Right renal pelvis (tissue), 4 donors: ENCODE results near the gene SUMO2. TPM values are rescaled to one million over a fixed set of nuclear protein-coding genes. Genes with fewer than 3 reads are reported as not detected.
"Not testable (repeated sequence)": the region's sequence is repeated elsewhere in the genome, so short reads cannot be mapped to it uniquely, and the experiment has no call there.

Experiments used
- DNase-seq, 4 donors: peaks; one replicate each; pipeline ENCODE4 v3.0.0-alpha.2; 2013; ENCODE audit warnings: low read depth in 4 of 4, low spot score in 3 of 4, missing footprints in 1 of 4
- polyA plus RNA-seq, 4 donors: library from polyadenylated mRNA; unstranded; fragments of 120-200 nt; gene quantifications; one replicate each; pipeline ENCODE4 v1.2.1, GENCODE V29; 2013; ENCODE audit not compliant: insufficient read length in 4 of 4

The SUMO2 gene
- polyA plus RNA-seq, 4 donors, result 680 to 843 (median 799) TPM

- no peak for DNase-seq
Observed at GRCh38 chr17:75183999-75184884, 1.5 kb upstream of the SUMO2 start.

GRCh38 chr17:75182319-75182568 lies 515 bp downstream of the SUMO2 start:
- peak in 1 of 4 donors; percentile 34 for DNase-seq

- no peak for DNase-seq
Observed at GRCh38 chr17:75181608-75182318, 996 bp downstream of the SUMO2 start.

- DNase-seq, result no peak
Observed at GRCh38 chr17:75181110-75181509, 1.6 kb downstream of the SUMO2 start.

- DNase-seq, result no peak
Observed at GRCh38 chr17:75178453-75178852, 4.3 kb downstream of the SUMO2 start.

- DNase-seq, result no peak
Observed at GRCh38 chr17:75176625-75177024, 6.1 kb downstream of the SUMO2 start.

GRCh38 chr17:75174996-75175395 lies 7.8 kb downstream of the SUMO2 start:
- DNase-seq, result no peak

GRCh38 chr17:75173526-75173925 lies 9.2 kb downstream of the SUMO2 start:
- DNase-seq, result no peak

GRCh38 chr17:75168998-75169397 lies 13.8 kb downstream of the SUMO2 start:
- no peak for DNase-seq

- not testable (repeated sequence) for DNase-seq
Observed at GRCh38 chr17:75164606-75165005, 18.2 kb downstream of the SUMO2 start.

GRCh38 chr17:75163074-75163473 lies 19.7 kb downstream of the SUMO2 start:
- DNase-seq, result no peak

GRCh38 chr17:75160211-75160610 lies 22.5 kb downstream of the SUMO2 start:
- no peak for DNase-seq

- DNase-seq, result no peak
Observed at GRCh38 chr17:75159196-75160031, 23.3 kb downstream of the SUMO2 start.

- not testable (repeated sequence) for DNase-seq
Observed at GRCh38 chr17:75158480-75158879, 24.3 kb downstream of the SUMO2 start.

- peak in 1 of 4 donors; percentile 5 for DNase-seq
Observed at GRCh38 chr17:75155191-75155601, 27.6 kb downstream of the SUMO2 start.

- DNase-seq, result peak; percentile 91 to 99 (median 98)
Observed at GRCh38 chr17:75154195-75155106, 28.3 kb downstream of the SUMO2 start, which contains the start of gene JPT1. Gene JPT1 (minus strand): TSS chr17:75154512. CDS start chr17:75154397, 115 bp downstream.

GRCh38 chr17:75153780-75154194 lies 29.0 kb downstream of the SUMO2 start:
- DNase-seq, result peak in 1 of 4 donors; percentile 23

GRCh38 chr17:75152922-75153779 lies 29.6 kb downstream of the SUMO2 start:
- peak in 1 of 4 donors; percentile 14 for DNase-seq

- no peak for DNase-seq
Observed at GRCh38 chr17:75152523-75152921, 30.2 kb downstream of the SUMO2 start.
